Endothelial cell (in vitro differentiated cells): Measurements from ENCODE around the gene CUBN. TPM values are rescaled to one million over a fixed set of nuclear protein-coding genes. Genes with fewer than 3 reads are reported as not detected.
A peak's percentile ranks its signal among the peaks of the same experiment; 100 is the strongest.

ENCODE experiments used
- DNase-seq: peaks from one replicate; pipeline ENCODE4 v3.0.0; 2021; ENCODE audit warnings: low spot score
- H3K27ac Mint-ChIP-seq: one replicate; pipeline ENCODE4 v1.8.0; 2021; ENCODE audit warnings: mixed read lengths, inconsistent platforms; ENCODE audit not compliant: unreplicated experiment
- H3K27me3 Mint-ChIP-seq: one replicate; pipeline ENCODE4 v1.8.0; 2021; ENCODE audit warnings: mild to moderate bottlenecking, moderate library complexity, mixed read lengths, inconsistent platforms; ENCODE audit not compliant: unreplicated experiment
- H3K36me3 Mint-ChIP-seq: one replicate; pipeline ENCODE4 v1.8.0; 2021; ENCODE audit warnings: mild to moderate bottlenecking, low read depth, mixed read lengths, inconsistent platforms; ENCODE audit not compliant: unreplicated experiment
- H3K4me1 Mint-ChIP-seq: one replicate; pipeline ENCODE4 v1.8.0; 2021; ENCODE audit warnings: mild to moderate bottlenecking, mixed read lengths, inconsistent platforms; ENCODE audit not compliant: unreplicated experiment
- H3K4me3 Mint-ChIP-seq: one replicate; pipeline ENCODE4 v1.8.0; 2021; ENCODE audit warnings: mild to moderate bottlenecking, mixed read lengths, inconsistent platforms; ENCODE audit not compliant: unreplicated experiment
- H3K9me3 Mint-ChIP-seq: one replicate; pipeline ENCODE4 v1.8.0; 2021; ENCODE audit warnings: mixed read lengths, inconsistent platforms; ENCODE audit not compliant: unreplicated experiment
- CTCF ChIP-seq: fragments of 200-600 bp; sonication (generic); IDR thresholded peaks from one replicate; pipeline ENCODE4 v1.5.0; 2021; ENCODE audit warnings: antibody characterized with exemption; ENCODE audit not compliant: unreplicated experiment
- total RNA-seq: library from RNA; stranded (reverse); fragmentation: NEBNext Ultra II Directional; extraction: Animal tissue kit (Norgen Biotek cat#: 25700); gene quantifications from one replicate; pipeline ENCODE4 v1.2.1, GENCODE V29; 2021; ENCODE audit not compliant: unreplicated experiment

The CUBN gene
- total RNA-seq, 1 donor from 2014 or later, result 8.8 TPM

- H3K27ac Mint-ChIP-seq, result peak overlapping the region; percentile 85
- no peaks in the 10 kb centered on the region for H3K9me3 Mint-ChIP-seq
- H3K36me3 Mint-ChIP-seq, result peaks cover 3% of the 10 kb centered on the region
- no peak overlapping the region for H3K4me3 Mint-ChIP-seq
- peaks cover 21% of the 10 kb centered on the region for H3K4me1 Mint-ChIP-seq
- H3K27me3 Mint-ChIP-seq, result peaks cover 2% of the 10 kb centered on the region
- no peak for DNase-seq
- no peak for TF ChIP-seq CTCF
These were observed 265.8 kb downstream of the CUBN start for GRCh38 chr10:16863766-16864165.

GRCh38 chr10:16857419-16857818 is 272.2 kb downstream of the CUBN start:
- H3K9me3 Mint-ChIP-seq, result no peaks in the 10 kb centered on the region
- no peak overlapping the region for H3K4me3 Mint-ChIP-seq
- H3K36me3 Mint-ChIP-seq, result peaks cover 3% of the 10 kb centered on the region
- H3K4me1 Mint-ChIP-seq, result peaks cover 37% of the 10 kb centered on the region
- H3K27ac Mint-ChIP-seq, result peak overlapping the region; percentile 79
- peaks cover 3% of the 10 kb centered on the region for H3K27me3 Mint-ChIP-seq
- no peak for TF ChIP-seq CTCF
- DNase-seq, result no peak

- H3K36me3 Mint-ChIP-seq, result no peaks in the 10 kb centered on the region
- peaks cover 5% of the 10 kb centered on the region for H3K27me3 Mint-ChIP-seq
- peak overlapping the region; percentile 37 for H3K4me3 Mint-ChIP-seq
- H3K27ac Mint-ChIP-seq, result peak overlapping the region; percentile 97
- no peak for TF ChIP-seq CTCF
- peaks cover 37% of the 10 kb centered on the region for H3K4me1 Mint-ChIP-seq
- H3K9me3 Mint-ChIP-seq, result no peaks in the 10 kb centered on the region
- DNase-seq, result peak; percentile 19
These were observed 273.0 kb downstream of the CUBN start for GRCh38 chr10:16856567-16856966.

GRCh38 chr10:16856092-16856491 is 273.5 kb downstream of the CUBN start:
- Mint-ChIP-seq H3K36me3 (no peaks in the 10 kb centered on the region), H3K9me3 (no peaks in the 10 kb centered on the region), H3K27ac (peak overlapping the region; percentile 97), H3K4me1 (peaks cover 37% of the 10 kb centered on the region), H3K4me3 (peak overlapping the region; percentile 37), H3K27me3 (peaks cover 5% of the 10 kb centered on the region)
- TF ChIP-seq CTCF, result no peak
- no peak for DNase-seq

GRCh38 chr10:16854623-16855022 is 275.0 kb downstream of the CUBN start:
- Mint-ChIP-seq H3K4me3 (no peak overlapping the region), H3K27ac (no peak overlapping the region), H3K4me1 (peaks cover 37% of the 10 kb centered on the region), H3K36me3 (no peaks in the 10 kb centered on the region), H3K27me3 (peaks cover 5% of the 10 kb centered on the region), H3K9me3 (no peaks in the 10 kb centered on the region)
- DNase-seq, result no peak
- TF ChIP-seq CTCF, result no peak
